A673 (cell line): Measurements from ENCODE around the gene NAV2.

Experiments used
- CTCF ChIP-seq: fragments of 300-800, 200-600 bp; sonication (generic); conservative IDR thresholded peaks from 2 replicates; pipeline ENCODE4 v1.5.1; 2017; ENCODE audit warnings: low read depth, mild to moderate bottlenecking, antibody characterized with exemption, low read length, moderate library complexity, mixed read lengths
- EZH2 ChIP-seq: fragments of 200-600 bp; sonication (generic); IDR thresholded peaks from 2 replicates; pipeline ENCODE4 v1.6.1; 2017; ENCODE audit warnings: borderline replicate concordance, low read depth, mild to moderate bottlenecking, mixed read lengths, antibody characterized with exemption, low read length; ENCODE audit not compliant: poor library complexity, severe bottlenecking

GRCh38 chr11:19834771-19835170 is 122.1 kb downstream of the NAV2 start:
- TF ChIP-seq CTCF (no peak), EZH2 (no peak)
